ENCODE data around the gene ADGRA1.

Gene ADGRA1

GRCh38 chr10:133173860-133174640 lies 86.3 kb downstream of the ADGRA1 start:
- Histone ChIP-seq H3K27ac (ENCODE audit: extremely low read depth, low read depth, low read length) (no peak overlapping the region), H3K9me3 (ENCODE audit: control insufficient read depth, insufficient read depth, low read depth, low read length) (no peaks in the 10 kb centered on the region), H3K4me1 (ENCODE audit: control insufficient read depth, insufficient read depth, low read length) (no peaks in the 10 kb centered on the region), H3K4me3 (ENCODE audit: low read depth, low read length) (no peak overlapping the region), H3K36me3 (ENCODE audit: control insufficient read depth in 2 of 2, insufficient read depth in 1 of 2, low read length in 2 of 2) (peaks cover 0 to 4% of the 10 kb centered on the region in 2 experiments; a peak in 1 of 3 replicates)
- CTCF ChIA-PET, result no interaction called here
- POLR2A ChIA-PET, result no interaction called here
- TF ChIP-seq SCRT1 (tag by site-specific recombination; IDR thresholded peaks at IDR 0.05; ENCODE audit: borderline replicate concordance), result no peak
- TF ChIP-seq ZNF221 (tag by site-specific recombination; IDR thresholded peaks at IDR 0.05; ENCODE audit: borderline replicate concordance), result no peak
- no peak for TF ChIP-seq ZNF175 (tag by site-specific recombination; IDR thresholded peaks at IDR 0.05)
- TF ChIP-seq, protein P1, sequence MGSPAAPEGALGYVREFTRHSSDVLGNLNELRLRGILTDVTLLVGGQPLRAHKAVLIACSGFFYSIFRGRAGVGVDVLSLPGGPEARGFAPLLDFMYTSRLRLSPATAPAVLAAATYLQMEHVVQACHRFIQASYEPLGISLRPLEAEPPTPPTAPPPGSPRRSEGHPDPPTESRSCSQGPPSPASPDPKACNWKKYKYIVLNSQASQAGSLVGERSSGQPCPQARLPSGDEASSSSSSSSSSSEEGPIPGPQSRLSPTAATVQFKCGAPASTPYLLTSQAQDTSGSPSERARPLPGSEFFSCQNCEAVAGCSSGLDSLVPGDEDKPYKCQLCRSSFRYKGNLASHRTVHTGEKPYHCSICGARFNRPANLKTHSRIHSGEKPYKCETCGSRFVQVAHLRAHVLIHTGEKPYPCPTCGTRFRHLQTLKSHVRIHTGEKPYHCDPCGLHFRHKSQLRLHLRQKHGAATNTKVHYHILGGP (tag by site-specific recombination; IDR thresholded peaks at IDR 0.05), result no peak
- TF ChIP-seq KLF9 (tag by site-specific recombination; IDR thresholded peaks at IDR 0.05; ENCODE audit: low read depth), result no peak
- TF ChIP-seq ZNF580 (tag by site-specific recombination; IDR thresholded peaks at IDR 0.05), result no peak
- TF ChIP-seq ZNF529 (tag by site-specific recombination; IDR thresholded peaks at IDR 0.05; ENCODE audit: insufficient replicate concordance), result no peak
- TF ChIP-seq ZNF133 (tag by site-specific recombination; IDR thresholded peaks at IDR 0.05), result no peak
- no peak for TF ChIP-seq MYNN (tag by site-specific recombination; IDR thresholded peaks at IDR 0.05; ENCODE audit: borderline replicate concordance)
- no peak for TF ChIP-seq ZEB2 (tag by site-specific recombination; IDR thresholded peaks at IDR 0.05)
- TF ChIP-seq, protein P2, sequence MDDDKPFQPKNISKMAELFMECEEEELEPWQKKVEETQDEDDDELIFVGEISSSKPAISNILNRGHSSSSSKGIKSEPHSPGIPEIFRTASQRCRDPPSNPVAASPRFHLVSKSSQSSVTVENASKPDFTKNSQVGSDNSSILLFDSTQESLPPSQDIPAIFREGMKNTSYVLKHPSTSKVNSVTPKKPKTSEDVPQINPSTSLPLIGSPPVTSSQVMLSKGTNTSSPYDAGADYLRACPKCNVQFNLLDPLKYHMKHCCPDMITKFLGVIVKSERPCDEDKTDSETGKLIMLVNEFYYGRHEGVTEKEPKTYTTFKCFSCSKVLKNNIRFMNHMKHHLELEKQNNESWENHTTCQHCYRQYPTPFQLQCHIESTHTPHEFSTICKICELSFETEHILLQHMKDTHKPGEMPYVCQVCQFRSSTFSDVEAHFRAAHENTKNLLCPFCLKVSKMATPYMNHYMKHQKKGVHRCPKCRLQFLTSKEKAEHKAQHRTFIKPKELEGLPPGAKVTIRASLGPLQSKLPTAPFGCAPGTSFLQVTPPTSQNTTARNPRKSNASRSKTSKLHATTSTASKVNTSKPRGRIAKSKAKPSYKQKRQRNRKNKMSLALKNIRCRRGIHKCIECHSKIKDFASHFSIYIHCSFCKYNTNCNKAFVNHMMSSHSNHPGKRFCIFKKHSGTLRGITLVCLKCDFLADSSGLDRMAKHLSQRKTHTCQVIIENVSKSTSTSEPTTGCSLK (tag by site-specific recombination; IDR thresholded peaks at IDR 0.05), result no peak
- no peak for TF ChIP-seq HOXC10 (CRISPR knock-in tag; IDR thresholded peaks at IDR 0.05)
- TF ChIP-seq, protein P3, sequence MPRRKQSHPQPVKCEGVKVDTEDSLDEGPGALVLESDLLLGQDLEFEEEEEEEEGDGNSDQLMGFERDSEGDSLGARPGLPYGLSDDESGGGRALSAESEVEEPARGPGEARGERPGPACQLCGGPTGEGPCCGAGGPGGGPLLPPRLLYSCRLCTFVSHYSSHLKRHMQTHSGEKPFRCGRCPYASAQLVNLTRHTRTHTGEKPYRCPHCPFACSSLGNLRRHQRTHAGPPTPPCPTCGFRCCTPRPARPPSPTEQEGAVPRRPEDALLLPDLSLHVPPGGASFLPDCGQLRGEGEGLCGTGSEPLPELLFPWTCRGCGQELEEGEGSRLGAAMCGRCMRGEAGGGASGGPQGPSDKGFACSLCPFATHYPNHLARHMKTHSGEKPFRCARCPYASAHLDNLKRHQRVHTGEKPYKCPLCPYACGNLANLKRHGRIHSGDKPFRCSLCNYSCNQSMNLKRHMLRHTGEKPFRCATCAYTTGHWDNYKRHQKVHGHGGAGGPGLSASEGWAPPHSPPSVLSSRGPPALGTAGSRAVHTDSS (tag by site-specific recombination; IDR thresholded peaks at IDR 0.05), result no peak
- TF ChIP-seq ZFP69B (tag by site-specific recombination; IDR thresholded peaks at IDR 0.05), result no peak
- no peak for TF ChIP-seq ZNF266 (tag by site-specific recombination; IDR thresholded peaks at IDR 0.05; ENCODE audit: low read depth)

DNA sequence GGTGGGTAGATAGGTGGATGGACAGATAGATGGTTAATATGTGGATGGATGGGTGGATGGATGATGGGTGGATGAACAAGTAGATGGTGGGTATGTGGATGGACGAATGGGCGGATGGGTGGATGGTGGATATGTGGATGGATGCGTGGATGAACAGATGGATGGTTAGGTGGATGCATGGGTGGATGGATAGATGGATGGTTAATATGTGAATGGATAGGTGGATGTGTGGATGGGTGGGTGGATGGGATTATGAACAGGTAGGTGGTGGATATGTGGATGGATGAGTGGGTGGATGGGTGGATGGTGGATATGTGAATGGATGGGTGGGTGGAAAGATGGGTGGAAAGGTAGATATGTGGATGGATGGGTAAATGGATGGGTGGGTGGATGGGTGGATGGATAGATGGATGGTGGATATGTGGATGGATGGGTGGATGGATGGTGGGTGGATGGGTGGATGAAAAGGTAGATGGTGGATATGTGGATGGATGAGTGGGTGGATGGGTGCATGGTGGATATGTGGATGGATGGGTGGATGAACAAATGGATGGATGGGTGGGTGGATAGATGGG lies 87.1 kb downstream of the ADGRA1 start:
- ChIA-PET CTCF (no interaction called here), POLR2A (no interaction called here)
- H3K4me1 ChIP-seq (ENCODE audit: control insufficient read depth, insufficient read depth, low read length), result no peaks in the 10 kb centered on the region
- no peak overlapping the region for H3K27ac ChIP-seq (ENCODE audit: extremely low read depth, low read depth, low read length)
- no peaks in the 10 kb centered on the region for H3K9me3 ChIP-seq (ENCODE audit: control insufficient read depth, insufficient read depth, low read depth, low read length)
- no peaks in the 10 kb centered on the region for H3K36me3 ChIP-seq (ENCODE audit: control insufficient read depth in 2 of 2, insufficient read depth in 1 of 2, low read length in 2 of 2)
- no peak overlapping the region for H3K4me3 ChIP-seq (ENCODE audit: low read depth, low read length)
- TF ChIP-seq, protein P4, sequence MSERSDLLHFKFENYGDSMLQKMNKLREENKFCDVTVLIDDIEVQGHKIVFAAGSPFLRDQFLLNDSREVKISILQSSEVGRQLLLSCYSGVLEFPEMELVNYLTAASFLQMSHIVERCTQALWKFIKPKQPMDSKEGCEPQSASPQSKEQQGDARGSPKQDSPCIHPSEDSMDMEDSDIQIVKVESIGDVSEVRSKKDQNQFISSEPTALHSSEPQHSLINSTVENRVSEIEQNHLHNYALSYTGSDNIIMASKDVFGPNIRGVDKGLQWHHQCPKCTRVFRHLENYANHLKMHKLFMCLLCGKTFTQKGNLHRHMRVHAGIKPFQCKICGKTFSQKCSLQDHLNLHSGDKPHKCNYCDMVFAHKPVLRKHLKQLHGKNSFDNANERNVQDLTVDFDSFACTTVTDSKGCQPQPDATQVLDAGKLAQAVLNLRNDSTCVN (tag by site-specific recombination; optimal IDR thresholded peaks at IDR 0.05), result no peak
- TF ChIP-seq ZFHX2 (tag by site-specific recombination; conservative IDR thresholded peaks at IDR 0.05) (peak; percentile 87), KLF7 (tag by site-specific recombination; IDR thresholded peaks at IDR 0.05; ENCODE audit: borderline replicate concordance) (0 out of 2 replicates have a peak, but pooled peaks have one; percentile 33), OSR2 (tag by site-specific recombination; IDR thresholded peaks at IDR 0.05) (no peak), ZNF544 (tag by site-specific recombination; IDR thresholded peaks at IDR 0.05) (no peak), ZNF112 (tag by site-specific recombination; IDR thresholded peaks at IDR 0.05) (no peak), ZNF654 (tag by site-specific recombination; IDR thresholded peaks at IDR 0.05; ENCODE audit: low read depth) (no peak)
- TF ChIP-seq, protein P5, sequence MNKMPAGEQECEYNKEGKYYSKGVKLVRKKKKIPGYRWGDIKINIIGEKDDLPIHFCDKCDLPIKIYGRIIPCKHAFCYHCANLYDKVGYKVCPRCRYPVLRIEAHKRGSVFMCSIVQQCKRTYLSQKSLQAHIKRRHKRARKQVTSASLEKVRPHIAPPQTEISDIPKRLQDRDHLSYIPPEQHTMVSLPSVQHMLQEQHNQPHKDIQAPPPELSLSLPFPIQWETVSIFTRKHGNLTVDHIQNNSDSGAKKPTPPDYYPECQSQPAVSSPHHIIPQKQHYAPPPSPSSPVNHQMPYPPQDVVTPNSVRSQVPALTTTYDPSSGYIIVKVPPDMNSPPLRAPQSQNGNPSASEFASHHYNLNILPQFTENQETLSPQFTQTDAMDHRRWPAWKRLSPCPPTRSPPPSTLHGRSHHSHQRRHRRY (tag by site-specific recombination; IDR thresholded peaks at IDR 0.05), result no peak
- TF ChIP-seq, protein P6, sequence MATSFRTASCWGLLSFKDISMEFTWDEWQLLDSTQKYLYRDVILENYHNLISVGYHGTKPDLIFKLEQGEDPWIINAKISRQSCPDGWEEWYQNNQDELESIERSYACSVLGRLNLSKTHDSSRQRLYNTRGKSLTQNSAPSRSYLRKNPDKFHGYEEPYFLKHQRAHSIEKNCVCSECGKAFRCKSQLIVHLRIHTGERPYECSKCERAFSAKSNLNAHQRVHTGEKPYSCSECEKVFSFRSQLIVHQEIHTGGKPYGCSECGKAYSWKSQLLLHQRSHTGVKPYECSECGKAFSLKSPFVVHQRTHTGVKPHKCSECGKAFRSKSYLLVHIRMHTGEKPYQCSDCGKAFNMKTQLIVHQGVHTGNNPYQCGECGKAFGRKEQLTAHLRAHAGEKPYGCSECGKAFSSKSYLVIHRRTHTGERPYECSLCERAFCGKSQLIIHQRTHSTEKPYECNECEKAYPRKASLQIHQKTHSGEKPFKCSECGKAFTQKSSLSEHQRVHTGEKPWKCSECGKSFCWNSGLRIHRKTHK (tag by site-specific recombination; IDR thresholded peaks at IDR 0.05), result no peak
